Ovary (tissue), 9 donors: ENCODE measurements around the gene VAC14. TPM values are rescaled to one million over a fixed set of nuclear protein-coding genes. Genes with fewer than 3 reads are reported as not detected.

Source experiments
- DNase-seq, 5 donors: peaks; one replicate each; pipeline ENCODE4 v3.0.0-alpha.2; 2019 to 2020
- H3K27ac ChIP-seq, 2 donors: fragments of 200-600 bp; one replicate each; pipeline versions ENCODE4 v1.5.1 to v1.8.0; 2019 to 2022
- H3K27me3 ChIP-seq: fragments of 200-600 bp; one replicate; pipeline ENCODE4 v1.8.0; 2022
- H3K36me3 ChIP-seq: fragments of 200-600 bp; sonication (generic); one replicate; pipeline ENCODE4 v1.5.1; 2019
- H3K4me1 ChIP-seq: one replicate; pipeline ENCODE4 v1.8.1; 2013; ENCODE audit warnings: mild to moderate bottlenecking, moderate library complexity; ENCODE audit not compliant: insufficient read depth
- H3K4me3 ChIP-seq: fragments of 200-600 bp; sonication (generic); one replicate; pipeline ENCODE4 v1.5.1; 2017
- H3K9me3 ChIP-seq, 2 donors: fragments of 200-600 bp in 1 of 2; sonication (generic) in 1 of 2; one replicate each; pipeline versions ENCODE4 v1.5.1 to v1.8.1; 2013 to 2019; ENCODE audit warnings: mild to moderate bottlenecking in 1 of 2, moderate library complexity in 1 of 2
- CTCF ChIP-seq, 3 donors: fragments of 450-650 bp in 2 of 3; fragments of 200-600 bp in 1 of 3; IDR thresholded peaks; one replicate each; pipeline versions ENCODE4 v1.5.1 to v1.8.0; 2016 to 2022; ENCODE audit warnings: antibody characterized with exemption in 3 of 3, mild to moderate bottlenecking in 1 of 3
- EP300 ChIP-seq: sonication (generic); formaldehyde crosslinking; IDR thresholded peaks from one replicate; pipeline ENCODE4 v1.6.1; 2017; ENCODE audit warnings: antibody characterized with exemption
- POLR2A ChIP-seq: fragments of 450-650 bp; IDR thresholded peaks from one replicate; pipeline ENCODE4 v1.6.1; 2017; ENCODE audit warnings: antibody characterized with exemption, mild to moderate bottlenecking, moderate library complexity
- WGBS, 3 donors: extraction: QIAGEN DNeasy Blood & Tissue Kit in 1 of 3; methylation state at CpG; one replicate each; pipeline versions ENCODE4 v1.1.5 to v1.1.7; 2013 to 2017; 5-methylcytosine and 5-hydroxymethylcytosine counted together
- intact Hi-C, 4 donors: fragments of 100-400 bp; cut with DNase I; formaldehyde crosslinking; loops; one replicate each; pipeline versions ENCODE4 v1.11.0 to v1.15.1; 2022 to 2023
- polyA plus RNA-seq, 2 donors: library from polyadenylated mRNA; stranded (reverse); fragments of 200-250 nt in 1 of 2; fragments of 350-450 nt in 1 of 2; fragmentation: Illumina TruSeq in 1 of 2; extraction: RNeasy Lipid Tissue Mini Kit (QIAGEN cat#74804) in 1 of 2; gene quantifications; one replicate each; pipeline ENCODE4 v1.2.3, GENCODE V29; 2013 to 2014
- total RNA-seq, 7 donors: library from RNA; depleted of rRNA in 2 of 7; stranded (reverse); fragments of >200 nt in 2 of 7; fragmentation: NEBNext Ultra II Directional in 3 of 7; extraction: Animal tissue kit (Norgen Biotek cat#: 25700) in 3 of 7; gene quantifications; one replicate each; pipeline versions ENCODE4 v1.1.0 to v1.2.4, GENCODE V29; 2016 to 2023
- donor health status: DM: no; HTN: no; CAD: no; lungs with moderate emphysema.
- donor health status: DM: no; HTN: no; CAD: no.
- donor health status: Bipolar disorder and iron deficiency.
- donor health status: DM: yes; HTN: yes; CAD: no.
- donor health status: DM: no; HTN: no; CAD: no.
- donor health status: DM: yes; HTN: yes; CAD: no.

Gene VAC14
- total and polyA plus RNA-seq, 9 donors, result 9.9 to 32.4 (median 21.1) TPM

- H3K4me3 ChIP-seq, result no peak overlapping the region
- H3K36me3 ChIP-seq, result no peaks in the 10 kb centered on the region
- DNase-seq, result no peak
- H3K27ac ChIP-seq, result no peak overlapping the region
- intact Hi-C loops, result no loop called here
- 79 to 84% (median 80%) methylated on average over 11 of the region's 11 CpGs for WGBS, 3 donors
- no peaks in the 10 kb centered on the region for H3K9me3 ChIP-seq
- H3K4me1 ChIP-seq, result peaks cover 27% of the 10 kb centered on the region
- TF ChIP-seq CTCF (IDR thresholded peaks at IDR 0.05), result no peak
- TF ChIP-seq POLR2A, result no peak
- no peak for TF ChIP-seq EP300
- H3K27me3 ChIP-seq, result no peaks in the 10 kb centered on the region
Measured at GRCh38 chr16:70712359-70712758, 88.6 kb downstream of the VAC14 start.

- no peaks in the 10 kb centered on the region for H3K27me3 ChIP-seq
- no peak overlapping the region for H3K4me3 ChIP-seq
- peaks cover 26% of the 10 kb centered on the region for H3K4me1 ChIP-seq
- no peak overlapping the region for H3K27ac ChIP-seq
- H3K9me3 ChIP-seq, result no peaks in the 10 kb centered on the region
- no peaks in the 10 kb centered on the region for H3K36me3 ChIP-seq
- intact Hi-C loops, result no loop called here
- DNase-seq, result no peak
- 71 to 88% (median 80%) methylated on average over 14 of the region's 14 CpGs for WGBS, 3 donors
- no peak for TF ChIP-seq POLR2A
- TF ChIP-seq EP300, result no peak
- TF ChIP-seq CTCF (IDR thresholded peaks at IDR 0.05), result no peak
Measured at GRCh38 chr16:70711211-70712031, 89.5 kb downstream of the VAC14 start.

- Histone ChIP-seq H3K4me3 (no peak overlapping the region), H3K27ac (no peak overlapping the region), H3K4me1 (peaks cover 24% of the 10 kb centered on the region), H3K9me3 (no peaks in the 10 kb centered on the region), H3K27me3 (no peaks in the 10 kb centered on the region), H3K36me3 (no peaks in the 10 kb centered on the region)
- intact Hi-C loops, result no loop called here
- no peak for TF ChIP-seq CTCF (IDR thresholded peaks at IDR 0.05)
- TF ChIP-seq EP300, result no peak
- no peak for TF ChIP-seq POLR2A
- 82 to 91% (median 87%) methylated on average over 31 of the region's 31 CpGs for WGBS, 3 donors
- DNase-seq, result no peak
Measured at GRCh38 chr16:70710422-70711210, 90.3 kb downstream of the VAC14 start.

- no peaks in the 10 kb centered on the region for H3K9me3 ChIP-seq
- H3K27ac ChIP-seq, result no peak overlapping the region
- TF ChIP-seq EP300 (no peak), CTCF (IDR thresholded peaks at IDR 0.05) (no peak), POLR2A (no peak)
- intact Hi-C loops, result no loop called here
- no peak for DNase-seq
- no peaks in the 10 kb centered on the region for H3K27me3 ChIP-seq
- 76 to 82% (median 80%) methylated on average over 7 of the region's 7 CpGs for WGBS, 3 donors
- H3K4me3 ChIP-seq, result no peak overlapping the region
- H3K36me3 ChIP-seq, result no peaks in the 10 kb centered on the region
- peaks cover 20% of the 10 kb centered on the region for H3K4me1 ChIP-seq
Measured at GRCh38 chr16:70709942-70710341, 91.0 kb downstream of the VAC14 start.
